ENCODE data around the gene STUB1.

DNA sequence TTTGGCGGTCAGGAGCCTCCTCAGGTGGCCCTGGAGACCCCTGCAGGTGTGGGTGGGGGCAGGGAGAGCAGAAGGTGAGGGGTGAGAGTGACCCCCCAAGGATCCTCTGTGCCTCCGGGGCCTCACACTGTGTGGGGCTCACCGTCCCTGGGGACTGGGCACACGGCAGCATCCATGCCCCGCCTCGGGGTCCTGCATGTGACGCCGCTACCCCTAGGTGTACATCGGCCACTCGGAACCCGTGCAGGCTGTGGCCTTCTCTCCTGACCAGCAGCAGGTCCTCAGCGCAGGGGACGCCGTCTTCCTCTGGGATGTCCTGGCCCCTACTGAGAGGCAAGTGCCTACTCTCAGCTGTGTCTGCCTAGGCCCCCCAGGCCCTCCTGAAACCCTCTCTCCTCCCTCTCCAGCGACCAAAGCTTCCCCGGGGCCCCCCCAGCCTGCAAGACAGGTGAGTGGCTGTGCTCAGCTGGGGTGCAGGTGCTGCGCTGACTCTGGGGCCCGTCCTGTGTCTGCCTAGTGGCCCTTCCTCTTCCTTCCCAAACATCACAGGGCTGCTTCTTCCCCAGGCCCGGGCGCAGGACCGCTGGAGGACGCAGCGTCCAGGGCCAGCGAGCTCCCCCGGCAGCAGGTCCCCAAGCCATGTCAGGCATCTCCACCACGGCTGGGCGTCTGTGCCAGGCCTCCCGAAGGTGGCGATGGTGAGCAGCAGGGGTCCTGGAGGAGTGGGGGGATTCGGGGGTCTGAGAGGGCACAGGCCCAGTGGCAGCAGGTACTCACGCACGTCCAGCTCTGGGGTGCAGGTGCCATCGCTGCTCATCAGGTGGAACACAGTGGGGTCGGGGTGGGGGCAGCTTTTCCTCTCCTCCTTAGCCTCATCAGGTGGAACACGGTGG, 21.3 kb upstream of the STUB1 start:
- TF ChIP-seq POLR2AphosphoS5 (IDR thresholded peaks at IDR 0.05), result no peak
- TF ChIP-seq, protein P1, sequence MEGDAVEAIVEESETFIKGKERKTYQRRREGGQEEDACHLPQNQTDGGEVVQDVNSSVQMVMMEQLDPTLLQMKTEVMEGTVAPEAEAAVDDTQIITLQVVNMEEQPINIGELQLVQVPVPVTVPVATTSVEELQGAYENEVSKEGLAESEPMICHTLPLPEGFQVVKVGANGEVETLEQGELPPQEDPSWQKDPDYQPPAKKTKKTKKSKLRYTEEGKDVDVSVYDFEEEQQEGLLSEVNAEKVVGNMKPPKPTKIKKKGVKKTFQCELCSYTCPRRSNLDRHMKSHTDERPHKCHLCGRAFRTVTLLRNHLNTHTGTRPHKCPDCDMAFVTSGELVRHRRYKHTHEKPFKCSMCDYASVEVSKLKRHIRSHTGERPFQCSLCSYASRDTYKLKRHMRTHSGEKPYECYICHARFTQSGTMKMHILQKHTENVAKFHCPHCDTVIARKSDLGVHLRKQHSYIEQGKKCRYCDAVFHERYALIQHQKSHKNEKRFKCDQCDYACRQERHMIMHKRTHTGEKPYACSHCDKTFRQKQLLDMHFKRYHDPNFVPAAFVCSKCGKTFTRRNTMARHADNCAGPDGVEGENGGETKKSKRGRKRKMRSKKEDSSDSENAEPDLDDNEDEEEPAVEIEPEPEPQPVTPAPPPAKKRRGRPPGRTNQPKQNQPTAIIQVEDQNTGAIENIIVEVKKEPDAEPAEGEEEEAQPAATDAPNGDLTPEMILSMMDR (IDR thresholded peaks at IDR 0.05), result no peak
